ENCODE measurements around the gene RLF.

Gene RLF

DNA sequence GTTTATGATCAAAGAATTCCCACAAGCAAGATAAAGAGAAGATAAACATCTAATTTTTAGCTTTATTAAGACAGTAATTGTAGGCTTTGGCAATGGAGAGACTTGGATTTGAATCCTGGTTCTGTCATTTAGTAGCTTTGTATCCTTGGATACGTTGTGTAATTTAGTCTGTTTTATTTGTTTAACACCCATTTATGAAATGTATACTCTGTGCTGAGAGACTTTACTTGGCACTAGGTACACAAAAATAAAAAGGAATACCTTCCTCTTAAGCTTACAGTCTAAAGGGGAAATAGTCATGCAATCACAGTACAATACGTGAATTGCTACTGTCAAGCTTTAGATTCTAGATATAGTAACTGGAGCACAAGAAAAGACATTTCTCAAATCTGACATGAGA lies 120.7 kb downstream of the RLF start:
- Histone ChIP-seq H3K4me3 (ENCODE audit: low read length) (no peak overlapping the region), H3K4me1 (ENCODE audit: insufficient read depth, low read length) (no peaks in the 10 kb centered on the region), H3K9me3 (ENCODE audit: insufficient read depth, low read depth, low read length) (no peaks in the 10 kb centered on the region), H3K27ac (ENCODE audit: low read length) (no peak overlapping the region), H3K36me3 (ENCODE audit: insufficient read depth, low read depth, low read length) (peaks cover 51% of the 10 kb centered on the region), H3K27me3 (ENCODE audit: insufficient read depth, low read length) (no peaks in the 10 kb centered on the region), H3K9ac (ENCODE audit: low read depth, low read length) (no peak overlapping the region)

Data from iPS-20b (cell line).